22Rv1 (cell line): ENCODE results near the gene NBAS.

ENCODE experiments used
- H3K27ac ChIP-seq: fragments of 450-650 bp; 2 replicates; pipeline ENCODE4 v1.5.1; 2017
- CTCF ChIP-seq: fragments of 450-650 bp; IDR thresholded peaks from 2 replicates; pipeline ENCODE4 v1.5.1; 2017; ENCODE audit warnings: mild to moderate bottlenecking
- ZFX ChIP-seq: fragments of 450-650 bp; IDR thresholded peaks from 2 replicates; pipeline ENCODE4 v1.6.1; 2017; ENCODE audit warnings: antibody characterized with exemption, borderline replicate concordance

NBAS gene

GRCh38 chr2:15316370-15316814 is 244.7 kb downstream of the NBAS start:
- H3K27ac ChIP-seq: no peak overlapping the region
- no peak for TF ChIP-seq ZFX
- TF ChIP-seq CTCF: no peak

GRCh38 chr2:15315411-15315810 is 245.7 kb downstream of the NBAS start:
- TF ChIP-seq ZFX: no peak
- TF ChIP-seq CTCF: no peak
- H3K27ac ChIP-seq: no peak overlapping the region

GRCh38 chr2:15313657-15314056 is 247.5 kb downstream of the NBAS start:
- TF ChIP-seq ZFX (no peak), CTCF (no peak)
- no peak overlapping the region for H3K27ac ChIP-seq

GRCh38 chr2:15311926-15312325 is 249.2 kb downstream of the NBAS start:
- no peak overlapping the region for H3K27ac ChIP-seq
- TF ChIP-seq ZFX (no peak), CTCF (no peak)

GRCh38 chr2:15311201-15311907 is 249.8 kb downstream of the NBAS start:
- H3K27ac ChIP-seq: no peak overlapping the region
- TF ChIP-seq ZFX: no peak
- TF ChIP-seq CTCF: no peak

- no peak for TF ChIP-seq CTCF
- TF ChIP-seq ZFX: no peak
- H3K27ac ChIP-seq: no peak overlapping the region
These were observed 253.6 kb downstream of the NBAS start for GRCh38 chr2:15307526-15307925.

- no peak overlapping the region for H3K27ac ChIP-seq
- no peak for TF ChIP-seq ZFX
- no peak for TF ChIP-seq CTCF
These were observed 254.4 kb downstream of the NBAS start for GRCh38 chr2:15306706-15307105.
